Activated CD8-positive, alpha-beta memory T cell treated with anti-CD3 and anti-CD28 coated beads for 36 hours (primary cell): ENCODE data around the gene QPRT. TPM values are rescaled to one million over a fixed set of nuclear protein-coding genes. Genes with fewer than 3 reads are reported as not detected.
"Not testable (repeated sequence)": the region's sequence is repeated elsewhere in the genome, so short reads cannot be mapped to it uniquely, and the experiment has no call there.

Experiments used
- CTCF ChIA-PET: fragments of 350-600 bp; sonication (Branson Sonifier 250); formaldehyde crosslinking; loops from one replicate; lab custom pipeline; 2021; ENCODE audit warnings: antibody characterized with exemption; lab: Charles Lee
- POLR2A ChIA-PET: fragments of 350-600 bp; sonication (Branson Sonifier 250); formaldehyde crosslinking; loops from one replicate; lab custom pipeline; 2021; ENCODE audit warnings: antibody characterized with exemption; lab: Charles Lee
- total RNA-seq, 2 experiments: library from RNA; stranded (reverse); gene quantifications; one replicate each; pipeline ENCODE4 v1.2.3, GENCODE V29; 2021

The QPRT gene
- total RNA-seq, 2 experiments from 2014 or later, result 3.6 to 4.2 TPM

GRCh38 chr16:29658705-29659104 lies 20.3 kb upstream of the QPRT start:
- ChIA-PET CTCF (interaction anchor here (0.7 kb wide), 1 partner anchor 18 kb away, joined by 3 read pairs; no protein-coding TSS in a partner anchor), POLR2A (no interaction called here)

GRCh38 chr16:29662000-29662728 lies 16.8 kb upstream of the QPRT start:
- ChIA-PET POLR2A (interaction anchor here (0.9 to 1.1 kb wide), 2 partner anchors 35 to 49 kb away, joined by 3 read pairs; no protein-coding TSS in a partner anchor), CTCF (interaction anchor here (0.5 to 2.0 kb wide), 4 partner anchors 14 to 128 kb away, joined by 3 to 6 read pairs (median 4); partner anchors contain the start of gene QPRT)

GRCh38 chr16:29662729-29663015 lies 16.3 kb upstream of the QPRT start:
- ChIA-PET POLR2A (interaction anchor here (1.1 to 1.2 kb wide), 2 partner anchors 17 to 36 kb away, joined by 3 read pairs; no protein-coding TSS in a partner anchor), CTCF (interaction anchor here (0.7 to 2.0 kb wide), 3 partner anchors 17 to 127 kb away, joined by 3 to 6 read pairs (median 5); partner anchors contain the start of gene QPRT)

GRCh38 chr16:29663016-29663806 lies 15.8 kb upstream of the QPRT start, which contains the start of gene SPN:
TSS of gene SPN (plus strand) at chr16:29663247. CDS start at chr16:29663729, 482 bp downstream.
- POLR2A ChIA-PET, result interaction anchor here (0.5 to 1.2 kb wide), 6 partner anchors 14 to 468 kb away, joined by 3 to 4 read pairs (median 4); partner anchors contain the start of gene KCTD13
- CTCF ChIA-PET, result interaction anchor here (1.6 to 2.0 kb wide), 2 partner anchors 16 to 50 kb away, joined by 5 to 6 read pairs; partner anchors contain the start of gene QPRT

GRCh38 chr16:29663807-29664090 lies 15.2 kb upstream of the QPRT start:
- ChIA-PET POLR2A (interaction anchor here (0.7 to 1.2 kb wide), 4 partner anchors 13 to 468 kb away, joined by 3 to 4 read pairs (median 4); no protein-coding TSS in a partner anchor), CTCF (interaction anchor here (2.0 kb wide), 1 partner anchor 16 kb away, joined by 6 read pairs; the partner anchor contains the start of gene QPRT)

- POLR2A ChIA-PET, result interaction anchor here (0.7 to 1.2 kb wide), 3 partner anchors 15 to 467 kb away, joined by 3 to 5 read pairs (median 4); partner anchors contain the start of gene QPRT
- CTCF ChIA-PET, result interaction anchor here (2.0 kb wide), 1 partner anchor 15 kb away, joined by 6 read pairs; the partner anchor contains the start of gene QPRT
Measured at GRCh38 chr16:29664091-29664921, 14.7 kb upstream of the QPRT start.

GRCh38 chr16:29665294-29666077 lies 13.5 kb upstream of the QPRT start:
- ChIA-PET POLR2A (interaction anchor here (0.7 to 1.2 kb wide), 2 partner anchors 14 to 308 kb away, joined by 4 to 5 read pairs; partner anchors contain the start of gene QPRT), CTCF (interaction anchor here (0.7 to 1.1 kb wide), 2 partner anchors 105 to 447 kb away, joined by 3 read pairs; partner anchors contain the start of gene GDPD3)

GRCh38 chr16:29667322-29667610 lies 11.7 kb upstream of the QPRT start:
- POLR2A ChIA-PET, result not testable (repeated sequence)
- CTCF ChIA-PET, result interaction anchor here (1.2 to 1.3 kb wide), 2 partner anchors 9 to 32 kb away, joined by 4 to 6 read pairs; no protein-coding TSS in a partner anchor

GRCh38 chr16:29667755-29668154 lies 11.2 kb upstream of the QPRT start:
- ChIA-PET CTCF (interaction anchor here (1.2 kb wide), 1 partner anchor 9 kb away, joined by 6 read pairs; no protein-coding TSS in a partner anchor), POLR2A (no interaction called here)

- CTCF ChIA-PET, result interaction anchor here (1.8 kb wide), 1 partner anchor 23 kb away, joined by 7 read pairs; no protein-coding TSS in a partner anchor
Measured at GRCh38 chr16:29668267-29668666, 10.7 kb upstream of the QPRT start.

GRCh38 chr16:29673501-29673900 lies 5.5 kb upstream of the QPRT start:
- ChIA-PET POLR2A (interaction anchor here (0.6 kb wide), 1 partner anchor 62 kb away, joined by 4 read pairs; no protein-coding TSS in a partner anchor), CTCF (interaction anchor here (0.7 to 1.2 kb wide), 3 partner anchors 18 to 184 kb away, joined by 3 to 5 read pairs (median 4); no protein-coding TSS in a partner anchor)

More at GRCh38 chr16:29668267-29668666, 10.7 kb upstream of the QPRT start:
- POLR2A ChIA-PET, result no interaction called here

GRCh38 chr16:29674188-29674587 lies 4.8 kb upstream of the QPRT start:
- CTCF ChIA-PET, result interaction anchor here (1.1 to 1.2 kb wide), 2 partner anchors 17 to 142 kb away, joined by 3 to 4 read pairs; no protein-coding TSS in a partner anchor
- POLR2A ChIA-PET, result interaction anchor here (0.6 kb wide), 1 partner anchor 62 kb away, joined by 4 read pairs; no protein-coding TSS in a partner anchor

GRCh38 chr16:29675811-29676643 lies 3.0 kb upstream of the QPRT start:
- POLR2A ChIA-PET, result interaction anchor here (0.5 to 1.6 kb wide), 2 partner anchors 13 to 19 kb away, joined by 4 read pairs; partner anchors contain the start of gene SPN

GRCh38 chr16:29676989-29677785 lies 1.8 kb upstream of the QPRT start:
- ChIA-PET CTCF (interaction anchor here (0.6 to 1.6 kb wide), 4 partner anchors 10 to 186 kb away, joined by 3 to 6 read pairs (median 4); partner anchors contain the start of gene MAZ), POLR2A (interaction anchor here (0.6 to 1.6 kb wide), 3 partner anchors 14 to 279 kb away, joined by 4 to 8 read pairs (median 4); partner anchors contain the start of gene SPN)

More at GRCh38 chr16:29675811-29676643, 3.0 kb upstream of the QPRT start:
- CTCF ChIA-PET, result interaction anchor here (0.6 to 1.6 kb wide), 5 partner anchors 9 to 188 kb away, joined by 3 to 6 read pairs (median 4); partner anchors contain the start of gene MAZ

GRCh38 chr16:29680180-29680598 lies 1.2 kb downstream of the QPRT start:
- POLR2A ChIA-PET, result interaction anchor here (0.9 kb wide), 1 partner anchor 17 kb away, joined by 3 read pairs; the partner anchor contains the start of gene SPN
- CTCF ChIA-PET, result interaction anchor here (0.6 to 1.7 kb wide), 5 partner anchors 11 to 352 kb away, joined by 3 to 7 read pairs (median 4); partner anchors contain the start of gene SPN
